ENCODE measurements around the gene ANK2.

Gene ANK2

GRCh38 chr4:113405874-113406722 lies 356.6 kb downstream of the ANK2 start:
- DNase-seq = no peak

DNA sequence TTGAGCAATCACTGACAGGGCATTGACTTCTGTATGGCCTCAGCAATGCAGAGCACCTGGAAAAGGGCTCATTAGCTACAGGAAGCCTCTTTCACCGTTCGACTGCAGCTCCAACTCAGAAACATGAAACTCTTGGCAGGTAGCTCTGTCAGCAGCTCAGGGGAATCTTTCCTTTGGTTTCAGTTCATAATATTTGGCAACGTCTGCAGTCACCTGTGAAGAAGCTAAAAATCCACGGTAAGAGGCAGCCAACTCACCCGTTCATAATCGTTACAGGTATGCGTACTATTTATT lies 357.2 kb downstream of the ANK2 start:
- no peak for DNase-seq

- no peak for DNase-seq
Observed at GRCh38 chr4:113407409-113407808, 358.0 kb downstream of the ANK2 start.

DNA sequence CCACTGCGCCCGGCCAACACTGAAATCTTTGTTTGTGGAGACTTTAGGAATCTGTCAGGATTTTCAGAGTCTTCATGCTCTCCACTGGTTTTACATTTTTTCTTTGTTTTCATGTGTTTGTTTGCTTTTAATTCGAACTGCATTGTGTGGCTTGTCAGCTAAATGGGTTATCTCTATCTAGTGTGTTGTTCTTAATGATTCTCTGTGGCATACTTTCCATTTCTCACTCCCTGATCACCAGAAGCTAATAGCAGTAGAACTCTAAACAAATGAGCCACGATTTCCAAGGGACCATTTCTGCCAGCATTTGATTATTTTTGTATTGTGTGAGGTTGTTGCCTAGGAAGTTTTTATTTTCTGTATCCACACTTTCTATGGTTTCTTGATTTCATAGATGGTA lies 359.7 kb downstream of the ANK2 start:
- no peak for DNase-seq

DNA sequence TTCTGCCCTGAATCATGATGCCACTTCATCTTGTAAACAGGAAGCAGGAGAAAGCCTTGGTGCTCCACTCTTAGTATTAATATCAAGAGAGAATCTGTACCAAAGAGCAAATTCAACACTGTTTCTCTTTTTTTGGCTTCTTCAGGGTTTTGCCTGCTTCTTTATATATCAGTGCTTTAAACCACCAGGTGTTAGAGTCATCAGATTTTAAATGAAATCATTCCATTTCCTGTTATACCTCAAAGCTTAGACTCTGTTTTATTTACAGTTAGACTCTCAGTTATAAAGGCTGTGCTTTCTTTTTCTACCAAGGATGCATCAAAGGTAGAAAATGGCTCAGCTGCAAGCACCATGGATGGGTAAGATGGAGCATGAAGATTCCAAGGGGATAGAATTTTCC lies 361.2 kb downstream of the ANK2 start:
- DNase-seq = no peak

DNA sequence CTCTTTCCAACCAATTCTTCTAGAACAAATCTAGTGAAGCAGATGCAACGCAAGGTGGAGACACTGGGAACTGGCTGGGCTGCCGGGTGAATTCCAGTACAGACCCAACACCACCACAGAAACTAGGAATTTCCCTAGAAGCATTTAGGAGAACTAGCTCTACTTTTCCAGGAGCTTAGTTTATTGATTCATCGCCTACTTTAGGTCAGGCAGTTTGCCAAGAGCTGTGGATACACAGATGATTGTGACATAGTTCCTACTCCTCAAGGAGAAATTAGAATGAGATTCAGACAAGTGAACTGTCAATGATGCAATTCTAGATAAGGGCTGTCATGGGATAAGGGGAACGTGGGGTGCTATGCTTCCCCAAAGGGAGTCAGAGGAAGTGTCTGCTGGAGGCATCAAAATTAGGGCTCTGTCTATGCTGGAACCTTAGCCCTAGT lies 362.1 kb downstream of the ANK2 start:
- DNase-seq = no peak

DNA sequence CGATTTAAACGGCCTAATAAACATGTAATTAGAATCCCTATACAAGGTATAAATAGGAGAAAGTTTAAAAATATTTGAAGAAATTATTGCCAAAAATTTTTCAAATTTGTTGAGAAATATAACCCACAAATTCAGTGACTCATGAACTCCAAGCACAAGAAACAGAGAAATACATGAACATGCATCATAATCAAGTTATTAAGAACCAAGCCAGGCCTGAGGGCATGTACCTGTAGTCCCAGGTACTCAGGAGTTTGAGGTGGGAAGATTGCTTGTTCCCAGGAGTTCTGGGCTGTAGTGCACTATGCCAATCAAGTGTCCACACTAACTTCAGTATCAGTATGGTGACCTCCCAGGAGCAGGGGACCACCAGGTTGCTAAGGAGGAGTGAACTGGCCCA lies 370.2 kb downstream of the ANK2 start:
- no peak for DNase-seq

- DNase-seq = no peak
Observed at GRCh38 chr4:113420938-113421337, 371.5 kb downstream of the ANK2 start.

DNA sequence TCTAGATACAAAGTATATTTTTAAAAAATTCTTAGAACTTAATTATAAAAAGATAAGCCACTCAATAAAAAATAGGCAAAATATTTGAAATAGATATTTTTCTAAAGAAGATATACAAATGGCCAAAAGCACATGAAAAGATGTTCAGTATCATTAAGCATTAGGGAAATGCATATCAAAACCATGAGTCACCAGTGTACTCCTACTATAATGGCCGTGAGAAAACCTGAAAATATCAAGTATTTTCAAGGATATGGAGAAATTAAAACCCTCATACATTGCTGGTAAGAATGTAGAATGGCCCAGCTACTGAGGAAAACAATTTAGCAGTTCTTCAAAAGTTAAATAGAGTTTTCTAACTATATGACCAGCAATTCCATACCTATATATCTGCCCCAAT lies 374.2 kb downstream of the ANK2 start:
- DNase-seq = no peak

DNA sequence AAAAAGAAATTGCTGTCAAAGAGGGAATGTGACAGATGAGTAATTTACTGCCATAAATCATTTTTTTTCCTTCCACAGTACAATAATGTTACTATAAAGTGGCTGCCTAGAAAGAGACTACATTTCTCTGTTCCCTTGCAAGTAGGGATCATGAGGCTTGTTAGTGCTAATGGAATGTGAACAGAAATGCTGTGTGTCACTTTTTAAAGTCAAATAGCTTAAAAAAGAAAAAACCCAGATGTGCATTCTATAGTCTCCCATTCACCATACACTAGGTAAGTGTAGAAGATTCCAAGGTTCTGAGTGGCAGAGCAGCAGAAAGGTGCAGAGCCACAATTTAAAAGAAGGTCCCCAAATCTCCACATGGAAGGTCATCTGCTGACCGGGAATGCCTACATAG lies 383.7 kb downstream of the ANK2 start:
- no peak for DNase-seq
